B cell (primary cell): ENCODE measurements around the gene DNAJA3.

ENCODE experiments used
- CTCF ChIP-seq: fragments of 200-600 bp; IDR thresholded peaks from one replicate; pipeline ENCODE4 v1.8.0; 2022; ENCODE audit warnings: antibody characterized with exemption, mild to moderate bottlenecking
- EZH2 ChIP-seq: IDR thresholded peaks from 2 replicates; pipeline ENCODE4 v1.6.1; 2012; ENCODE audit warnings: borderline replicate concordance, low read depth, mild to moderate bottlenecking, moderate library complexity, low read length; ENCODE audit not compliant: insufficient read depth, poor library complexity, severe bottlenecking

GRCh38 chr16:4499196-4499555 is 73.5 kb downstream of the DNAJA3 start:
- no peak for TF ChIP-seq CTCF
- no peak for TF ChIP-seq EZH2
